CD8-positive, alpha-beta memory T cell (primary cell): Measurements from ENCODE around the gene DNM3. TPM values are rescaled to one million over a fixed set of nuclear protein-coding genes. Genes with fewer than 3 reads are reported as not detected.

Experiments
- CTCF ChIA-PET: fragments of 350-600 bp; sonication (Branson Sonifier 250); formaldehyde crosslinking; loops from one replicate; lab custom pipeline; 2021; ENCODE audit warnings: antibody characterized with exemption; lab: Charles Lee
- POLR2A ChIA-PET: fragments of 350-600 bp; sonication (Branson Sonifier 250); formaldehyde crosslinking; loops from one replicate; lab custom pipeline; 2021; ENCODE audit warnings: antibody characterized with exemption; lab: Charles Lee
- DNase-seq, 5 donors: peaks; one replicate each; pipeline versions ENCODE4 v3.0.0 to v3.0.0-alpha.2; 2020 to 2022; ENCODE audit warnings: mixed read lengths in 1 of 5
- H3K27ac ChIP-seq: one replicate; pipeline ENCODE4 v1.7.0; 2013; ENCODE audit warnings: low read depth, mild to moderate bottlenecking, low read length, moderate library complexity
- H3K27me3 ChIP-seq: 2 replicates; pipeline ENCODE4 v1.7.0; 2013; ENCODE audit warnings: low read length, mild to moderate bottlenecking; ENCODE audit not compliant: insufficient read depth, poor library complexity, severe bottlenecking
- H3K36me3 ChIP-seq: 2 replicates; pipeline ENCODE4 v1.7.0; 2013; ENCODE audit warnings: mild to moderate bottlenecking, low read length, moderate library complexity; ENCODE audit not compliant: insufficient read depth
- H3K4me1 ChIP-seq: 2 replicates; pipeline ENCODE4 v1.7.0; 2013; ENCODE audit warnings: mild to moderate bottlenecking, low read length, moderate library complexity; ENCODE audit not compliant: insufficient read depth
- H3K4me3 ChIP-seq: 2 replicates; pipeline ENCODE4 v1.7.0; 2013; ENCODE audit warnings: mild to moderate bottlenecking, low read length
- H3K9me3 ChIP-seq: 2 replicates; pipeline ENCODE4 v1.7.0; 2013; ENCODE audit warnings: mild to moderate bottlenecking, low read length
- H3K27ac Mint-ChIP-seq, 8 donors: one replicate each; pipeline ENCODE4 v1.8.0; 2020 to 2021; ENCODE audit warnings: mixed read lengths in 8 of 8, mild to moderate bottlenecking in 6 of 8, inconsistent platforms in 3 of 8, moderate library complexity in 3 of 8
- H3K27me3 Mint-ChIP-seq, 2 donors: one replicate each; pipeline ENCODE4 v1.8.0; 2020 to 2021; ENCODE audit warnings: mixed read lengths in 2 of 2, mild to moderate bottlenecking in 1 of 2, moderate library complexity in 1 of 2
- H3K36me3 Mint-ChIP-seq, 3 donors: one replicate each; pipeline ENCODE4 v1.8.0; 2020 to 2021; ENCODE audit warnings: mixed read lengths in 3 of 3, inconsistent platforms in 1 of 3, mild to moderate bottlenecking in 1 of 3
- H3K4me1 Mint-ChIP-seq, 3 donors: one replicate each; pipeline ENCODE4 v1.8.0; 2020 to 2021; ENCODE audit warnings: mixed read lengths in 3 of 3, inconsistent platforms in 1 of 3, mild to moderate bottlenecking in 1 of 3
- H3K4me3 Mint-ChIP-seq, 7 donors: one replicate each; pipeline ENCODE4 v1.8.0; 2020 to 2021; ENCODE audit warnings: mixed read lengths in 7 of 7, mild to moderate bottlenecking in 6 of 7, moderate library complexity in 4 of 7, inconsistent platforms in 2 of 7
- H3K9me3 Mint-ChIP-seq, 5 donors: one replicate each; pipeline ENCODE4 v1.8.0; 2020 to 2022; ENCODE audit warnings: mixed read lengths in 5 of 5, mild to moderate bottlenecking in 3 of 5, moderate library complexity in 2 of 5, inconsistent platforms in 1 of 5
- polyA plus RNA-seq: library from polyadenylated mRNA; unstranded; fragments of 300-500 nt; fragmentation: Illumina TruSeq; gene quantifications from one replicate; pipeline ENCODE4 v1.2.3, GENCODE V29; 2021
- total RNA-seq, 2 experiments: library from RNA; stranded (reverse); gene quantifications; one replicate each; pipeline ENCODE4 v1.2.3, GENCODE V29; 2021

Gene DNM3
- total and polyA plus RNA-seq, 3 experiments from 2014 or later, result 0.29 to 0.64 (median 0.59) TPM

- no peak overlapping the region for H3K4me3 Mint-ChIP-seq
- no peak for DNase-seq
- CTCF ChIA-PET, result no interaction called here
- Histone ChIP-seq H3K27ac (no peak overlapping the region), H3K27me3 (no peaks in the 10 kb centered on the region), H3K4me1 (no peaks in the 10 kb centered on the region), H3K4me3 (no peak overlapping the region), H3K36me3 (no peaks in the 10 kb centered on the region), H3K9me3 (no peaks in the 10 kb centered on the region)
- POLR2A ChIA-PET, result no interaction called here
- peaks cover 17 to 42% (median 39%) of the 10 kb centered on the region in 3 donors for H3K4me1 Mint-ChIP-seq
- no peaks in the 10 kb centered on the region for H3K27me3 Mint-ChIP-seq
- no peaks in the 10 kb centered on the region for H3K9me3 Mint-ChIP-seq
- H3K36me3 Mint-ChIP-seq, result peaks cover 0 to 4% (median 0%) of the 10 kb centered on the region in 3 donors
- no peak overlapping the region for H3K27ac Mint-ChIP-seq
These were observed 499.2 kb downstream of the DNM3 start for GRCh38 chr1:172340520-172340919.

- Histone ChIP-seq H3K4me1 (no peaks in the 10 kb centered on the region), H3K9me3 (no peaks in the 10 kb centered on the region), H3K4me3 (no peak overlapping the region), H3K27me3 (no peaks in the 10 kb centered on the region), H3K36me3 (no peaks in the 10 kb centered on the region), H3K27ac (no peak overlapping the region)
- H3K27ac Mint-ChIP-seq, result no peak overlapping the region
- no peak overlapping the region for H3K4me3 Mint-ChIP-seq
- no peak for DNase-seq
- H3K4me1 Mint-ChIP-seq, result peaks cover 17 to 42% (median 39%) of the 10 kb centered on the region in 3 donors
- peaks cover 0 to 6% (median 5%) of the 10 kb centered on the region in 5 donors for H3K9me3 Mint-ChIP-seq
- no peaks in the 10 kb centered on the region for H3K27me3 Mint-ChIP-seq
- CTCF ChIA-PET, result no interaction called here
- POLR2A ChIA-PET, result no interaction called here
- peaks cover 0 to 12% (median 1%) of the 10 kb centered on the region in 3 donors for H3K36me3 Mint-ChIP-seq
These were observed 500.4 kb downstream of the DNM3 start for GRCh38 chr1:172341697-172342096.

- CTCF ChIA-PET, result no interaction called here
- Histone ChIP-seq H3K27ac (no peak overlapping the region), H3K4me1 (no peaks in the 10 kb centered on the region), H3K27me3 (no peaks in the 10 kb centered on the region), H3K36me3 (no peaks in the 10 kb centered on the region), H3K4me3 (no peak overlapping the region), H3K9me3 (no peaks in the 10 kb centered on the region)
- no peak for DNase-seq
- peak overlapping the region in 1 of 8 donors; percentile 52 for H3K27ac Mint-ChIP-seq
- H3K36me3 Mint-ChIP-seq, result peaks cover 0 to 19% (median 5%) of the 10 kb centered on the region in 3 donors
- peaks cover 17 to 42% (median 39%) of the 10 kb centered on the region in 3 donors for H3K4me1 Mint-ChIP-seq
- POLR2A ChIA-PET, result no interaction called here
- H3K4me3 Mint-ChIP-seq, result no peak overlapping the region
- H3K9me3 Mint-ChIP-seq, result peaks cover 8 to 16% (median 13%) of the 10 kb centered on the region in 5 donors
- no peaks in the 10 kb centered on the region for H3K27me3 Mint-ChIP-seq
These were observed 501.4 kb downstream of the DNM3 start for GRCh38 chr1:172342584-172343239.

- H3K27me3 ChIP-seq, result no peaks in the 10 kb centered on the region
- H3K4me1 Mint-ChIP-seq, result peaks cover 17 to 40% (median 34%) of the 10 kb centered on the region in 3 donors
- H3K36me3 Mint-ChIP-seq, result peaks cover 0 to 25% (median 5%) of the 10 kb centered on the region in 3 donors
- no peaks in the 10 kb centered on the region for H3K9me3 ChIP-seq
- peaks cover 8 to 20% (median 13%) of the 10 kb centered on the region in 5 donors for H3K9me3 Mint-ChIP-seq
- H3K4me3 Mint-ChIP-seq, result peak overlapping the region in 5 of 7 donors; percentile 17 to 67 (median 35)
- no peak overlapping the region for H3K27ac ChIP-seq
- H3K27me3 Mint-ChIP-seq, result no peaks in the 10 kb centered on the region
- ChIA-PET POLR2A (interaction anchor here (0.5 to 1.3 kb wide), 3 partner anchors 51 to 457 kb away, joined by 3 read pairs; no protein-coding TSS in a partner anchor), CTCF (interaction anchor here (1.1 kb wide), 1 partner anchor 10 kb away, joined by 3 read pairs; no protein-coding TSS in a partner anchor)
- peak overlapping the region in 6 of 8 donors; percentile 2 to 71 (median 20) for H3K27ac Mint-ChIP-seq
- H3K4me1 ChIP-seq, result no peaks in the 10 kb centered on the region
- no peak for DNase-seq
- no peak overlapping the region for H3K4me3 ChIP-seq
- no peaks in the 10 kb centered on the region for H3K36me3 ChIP-seq
These were observed 502.2 kb downstream of the DNM3 start for GRCh38 chr1:172343240-172344160.

GRCh38 chr1:172344444-172344843 lies 503.1 kb downstream of the DNM3 start:
- ChIA-PET CTCF (interaction anchor here (1.1 kb wide), 1 partner anchor 9 kb away, joined by 3 read pairs; no protein-coding TSS in a partner anchor), POLR2A (interaction anchor here (1.3 kb wide), 1 partner anchor 50 kb away, joined by 3 read pairs; no protein-coding TSS in a partner anchor)
- Histone ChIP-seq H3K4me3 (no peak overlapping the region), H3K9me3 (no peaks in the 10 kb centered on the region), H3K27ac (no peak overlapping the region), H3K27me3 (no peaks in the 10 kb centered on the region), H3K4me1 (no peaks in the 10 kb centered on the region), H3K36me3 (no peaks in the 10 kb centered on the region)
- H3K4me3 Mint-ChIP-seq, result peak overlapping the region in 4 of 7 donors; percentile 10 to 64 (median 28)
- no peaks in the 10 kb centered on the region for H3K27me3 Mint-ChIP-seq
- no peak for DNase-seq
- peaks cover 17 to 31% (median 28%) of the 10 kb centered on the region in 3 donors for H3K4me1 Mint-ChIP-seq
- peaks cover 0 to 25% (median 5%) of the 10 kb centered on the region in 3 donors for H3K36me3 Mint-ChIP-seq
- peaks cover 8 to 20% (median 13%) of the 10 kb centered on the region in 5 donors for H3K9me3 Mint-ChIP-seq
- H3K27ac Mint-ChIP-seq, result peak overlapping the region in 3 of 8 donors; percentile 35 to 57 (median 55)

GRCh38 chr1:172345077-172345476 lies 503.8 kb downstream of the DNM3 start:
- Histone ChIP-seq H3K4me1 (no peaks in the 10 kb centered on the region), H3K27ac (no peak overlapping the region), H3K36me3 (no peaks in the 10 kb centered on the region), H3K4me3 (no peak overlapping the region), H3K27me3 (no peaks in the 10 kb centered on the region), H3K9me3 (no peaks in the 10 kb centered on the region)
- peaks cover 8 to 20% (median 13%) of the 10 kb centered on the region in 5 donors for H3K9me3 Mint-ChIP-seq
- no peak overlapping the region for H3K4me3 Mint-ChIP-seq
- no peaks in the 10 kb centered on the region for H3K27me3 Mint-ChIP-seq
- peaks cover 0 to 21% (median 5%) of the 10 kb centered on the region in 3 donors for H3K36me3 Mint-ChIP-seq
- H3K27ac Mint-ChIP-seq, result no peak overlapping the region
- POLR2A ChIA-PET, result interaction anchor here (1.3 kb wide), 1 partner anchor 50 kb away, joined by 3 read pairs; no protein-coding TSS in a partner anchor
- CTCF ChIA-PET, result no interaction called here
- DNase-seq, result no peak
- H3K4me1 Mint-ChIP-seq, result peaks cover 17 to 28% (median 26%) of the 10 kb centered on the region in 3 donors

GRCh38 chr1:172347416-172347815 lies 506.1 kb downstream of the DNM3 start:
- H3K36me3 ChIP-seq, result no peaks in the 10 kb centered on the region
- CTCF ChIA-PET, result no interaction called here
- Mint-ChIP-seq H3K27me3 (no peaks in the 10 kb centered on the region), H3K4me1 (peaks cover 16 to 35% (median 30%) of the 10 kb centered on the region in 3 donors), H3K4me3 (no peak overlapping the region), H3K36me3 (peaks cover 0 to 26% (median 5%) of the 10 kb centered on the region in 3 donors), H3K27ac (no peak overlapping the region), H3K9me3 (peaks cover 8 to 20% (median 13%) of the 10 kb centered on the region in 5 donors)
- DNase-seq, result no peak
- H3K27ac ChIP-seq, result no peak overlapping the region
- no peaks in the 10 kb centered on the region for H3K4me1 ChIP-seq
- H3K4me3 ChIP-seq, result no peak overlapping the region
- H3K27me3 ChIP-seq, result no peaks in the 10 kb centered on the region
- no peaks in the 10 kb centered on the region for H3K9me3 ChIP-seq
- POLR2A ChIA-PET, result no interaction called here
